ENCODE results near the gene BANF2. TPM values are rescaled to one million over a fixed set of nuclear protein-coding genes. Genes with fewer than 3 reads are reported as not detected.
A peak's percentile ranks its signal among the peaks of the same experiment; 100 is the strongest.

The BANF2 gene
- not detected in 2 replicates for total RNA-seq
- polyA plus RNA-seq, result not detected in 2 replicates

DNA sequence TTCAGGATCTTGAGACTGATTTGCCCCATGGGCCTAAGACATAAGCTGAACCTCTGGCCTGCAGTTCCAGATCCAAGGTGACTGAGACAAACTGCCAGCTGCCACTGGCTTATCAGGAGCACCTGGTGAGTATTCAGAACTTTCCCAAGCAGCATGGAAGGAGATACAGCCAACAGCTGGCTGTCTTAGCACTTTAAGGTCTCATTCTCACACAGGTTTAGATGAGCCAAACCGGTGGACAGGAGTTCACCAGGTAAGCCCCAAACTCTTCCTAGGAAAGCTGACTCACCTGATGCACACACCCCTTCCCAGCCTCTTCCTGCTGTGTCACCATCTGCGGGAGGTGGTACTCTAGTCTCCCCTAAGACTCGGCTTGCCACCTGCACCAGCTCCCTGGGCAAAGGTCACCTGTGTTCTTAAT lies at the start of gene BANF2:
Gene BANF2, plus strand, starts transcription at position 36 of the 421 bp plus-strand sequence. CDS start 25,060 bp downstream, outside the sequence.
- no peak for TF ChIP-seq EZH2 (IDR thresholded peaks at IDR 0.05; ENCODE audit: borderline replicate concordance)
- TF ChIP-seq, protein P1, sequence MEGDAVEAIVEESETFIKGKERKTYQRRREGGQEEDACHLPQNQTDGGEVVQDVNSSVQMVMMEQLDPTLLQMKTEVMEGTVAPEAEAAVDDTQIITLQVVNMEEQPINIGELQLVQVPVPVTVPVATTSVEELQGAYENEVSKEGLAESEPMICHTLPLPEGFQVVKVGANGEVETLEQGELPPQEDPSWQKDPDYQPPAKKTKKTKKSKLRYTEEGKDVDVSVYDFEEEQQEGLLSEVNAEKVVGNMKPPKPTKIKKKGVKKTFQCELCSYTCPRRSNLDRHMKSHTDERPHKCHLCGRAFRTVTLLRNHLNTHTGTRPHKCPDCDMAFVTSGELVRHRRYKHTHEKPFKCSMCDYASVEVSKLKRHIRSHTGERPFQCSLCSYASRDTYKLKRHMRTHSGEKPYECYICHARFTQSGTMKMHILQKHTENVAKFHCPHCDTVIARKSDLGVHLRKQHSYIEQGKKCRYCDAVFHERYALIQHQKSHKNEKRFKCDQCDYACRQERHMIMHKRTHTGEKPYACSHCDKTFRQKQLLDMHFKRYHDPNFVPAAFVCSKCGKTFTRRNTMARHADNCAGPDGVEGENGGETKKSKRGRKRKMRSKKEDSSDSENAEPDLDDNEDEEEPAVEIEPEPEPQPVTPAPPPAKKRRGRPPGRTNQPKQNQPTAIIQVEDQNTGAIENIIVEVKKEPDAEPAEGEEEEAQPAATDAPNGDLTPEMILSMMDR (IDR thresholded peaks at IDR 0.05; ENCODE audit: poor library complexity), result no peak
- no peak for TF ChIP-seq EZH2phosphoT487 (IDR thresholded peaks at IDR 0.05; ENCODE audit: low read depth, severe bottlenecking, unreplicated experiment)
- Histone ChIP-seq H3K36me3 (replicated peaks; ENCODE audit: insufficient read depth, low read depth) (no peaks in the 10 kb centered on the region), H3K9me3 (ENCODE audit: low read depth) (no peaks in the 10 kb centered on the region), H3K27ac (peak within 1 kb of the TSS; percentile 55), H3K4me2 (no peak within 1 kb of the TSS), H3K4me1 (ENCODE audit: insufficient read depth) (peaks cover 8% of the 10 kb centered on the region), H3K79me2 (no peaks in the 10 kb centered on the region), H3K27me3 (no peaks in the 10 kb centered on the region), H3K9me2 (replicated peaks; ENCODE audit: insufficient read depth) (no peaks in the 10 kb centered on the region), H2AFZ (no peak within 1 kb of the TSS), H3K4me3 (no peak within 1 kb of the TSS), H4K20me1 (ENCODE audit: insufficient read depth, poor library complexity, severe bottlenecking) (no peaks in the 10 kb centered on the region)
- 65% methylated on average over 3 of the region's 3 CpGs for WGBS (ENCODE audit: low lambda C conversion rate, missing lambda C conversion rate)
- DNase-seq (ENCODE audit: low spot score), result no peak

DNA sequence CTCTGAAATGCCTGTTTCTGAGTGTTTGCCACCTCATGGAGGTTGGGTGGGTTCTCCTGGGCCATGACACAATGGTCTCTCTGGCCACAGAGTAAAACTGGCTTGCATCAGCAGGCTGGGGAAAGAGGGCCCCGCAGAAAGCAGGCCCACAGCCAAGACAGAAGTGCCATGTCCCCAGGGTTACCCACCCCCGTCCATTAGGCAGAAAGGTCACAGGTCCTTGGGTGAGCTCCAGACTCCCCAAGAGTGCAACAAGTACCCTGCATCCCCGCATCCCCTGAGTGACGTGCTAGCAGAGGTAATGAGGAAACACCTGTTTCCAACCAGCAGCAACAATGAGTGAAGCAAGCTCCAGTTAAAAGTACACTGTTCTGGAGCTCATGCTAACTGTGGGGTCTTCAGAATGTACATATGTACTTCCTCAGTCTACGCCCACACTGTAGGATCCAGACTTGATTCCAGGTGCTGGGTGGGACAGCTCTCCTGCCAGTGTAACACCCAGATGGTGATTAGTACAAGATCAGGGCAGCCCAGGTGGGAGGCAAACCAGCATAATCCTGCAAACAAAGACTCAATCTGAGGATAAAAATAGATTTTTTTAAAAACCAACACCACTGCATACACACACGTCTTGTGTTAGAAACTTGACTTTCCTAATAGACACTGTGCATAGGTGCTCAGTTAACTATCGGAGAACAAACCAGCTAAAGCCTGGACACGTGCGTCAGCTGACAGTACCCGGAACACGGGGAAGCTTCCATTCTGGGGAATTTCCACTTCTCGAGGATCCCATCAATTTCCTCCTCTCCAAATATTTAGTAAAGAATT lies 49.3 kb upstream of the BANF2 start:
- no peak overlapping the region for H2AFZ ChIP-seq
- peak overlapping the region; percentile 11 for H3K27ac ChIP-seq
- peaks cover 45% of the 10 kb centered on the region for H3K4me1 ChIP-seq (ENCODE audit: insufficient read depth)
- H4K20me1 ChIP-seq (ENCODE audit: insufficient read depth, poor library complexity, severe bottlenecking), result peaks cover 100% of the 10 kb centered on the region
- 85% methylated on average over 12 of the region's 12 CpGs for WGBS (ENCODE audit: low lambda C conversion rate, missing lambda C conversion rate)
- no peaks in the 10 kb centered on the region for H3K36me3 ChIP-seq (replicated peaks; ENCODE audit: insufficient read depth, low read depth)
- H3K9me2 ChIP-seq (replicated peaks; ENCODE audit: insufficient read depth), result no peaks in the 10 kb centered on the region
- TF ChIP-seq EZH2 (IDR thresholded peaks at IDR 0.05; ENCODE audit: borderline replicate concordance) (no peak), EZH2phosphoT487 (IDR thresholded peaks at IDR 0.05; ENCODE audit: low read depth, severe bottlenecking, unreplicated experiment) (no peak)
- TF ChIP-seq, protein P1 (IDR thresholded peaks at IDR 0.05; ENCODE audit: poor library complexity), result no peak
- no peak for DNase-seq (ENCODE audit: low spot score)
- H3K4me2 ChIP-seq, result no peak overlapping the region
- H3K27me3 ChIP-seq, result no peaks in the 10 kb centered on the region
- H3K4me3 ChIP-seq, result no peak overlapping the region
- peaks cover 100% of the 10 kb centered on the region for H3K79me2 ChIP-seq
- no peaks in the 10 kb centered on the region for H3K9me3 ChIP-seq (ENCODE audit: low read depth)

DNA sequence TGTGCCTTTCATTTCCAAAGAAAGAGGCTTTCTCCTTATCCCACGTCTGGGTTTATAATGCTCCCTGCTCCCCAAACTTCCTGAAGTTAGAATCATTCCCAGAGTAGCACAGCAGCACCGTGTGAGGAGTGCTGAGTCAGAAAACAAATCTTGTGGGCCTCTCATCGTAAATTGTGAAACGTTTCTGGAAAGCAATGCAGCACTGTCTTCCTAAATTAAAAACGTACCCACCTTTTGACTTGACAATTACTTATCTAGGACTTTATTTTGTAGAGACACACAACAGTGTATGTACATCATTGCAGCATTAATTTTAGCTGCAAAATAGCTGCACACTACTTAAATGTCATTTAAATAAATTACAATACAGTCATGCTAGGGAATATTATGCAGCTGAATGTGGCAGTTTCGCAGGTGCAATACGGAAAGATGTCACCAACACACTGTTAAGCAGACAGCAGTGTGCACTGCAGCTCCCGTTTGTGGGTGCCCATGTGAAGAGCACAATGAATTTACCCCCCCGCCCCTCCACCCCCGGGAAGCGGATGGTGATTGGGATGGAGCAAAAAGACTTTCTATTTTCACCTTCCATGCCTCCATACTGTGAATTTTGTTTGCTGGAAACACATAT lies 48.5 kb upstream of the BANF2 start:
- H3K27me3 ChIP-seq, result no peaks in the 10 kb centered on the region
- H3K79me2 ChIP-seq, result peaks cover 100% of the 10 kb centered on the region
- no peaks in the 10 kb centered on the region for H3K36me3 ChIP-seq (replicated peaks; ENCODE audit: insufficient read depth, low read depth)
- no peak overlapping the region for H3K4me3 ChIP-seq
- peaks cover 39% of the 10 kb centered on the region for H3K4me1 ChIP-seq (ENCODE audit: insufficient read depth)
- peak overlapping the region; percentile 11 for H3K27ac ChIP-seq
- H3K4me2 ChIP-seq, result peak overlapping the region; percentile 5
- no peak for TF ChIP-seq EZH2 (IDR thresholded peaks at IDR 0.05; ENCODE audit: borderline replicate concordance)
- TF ChIP-seq, protein P1 (IDR thresholded peaks at IDR 0.05; ENCODE audit: poor library complexity), result no peak
- TF ChIP-seq EZH2phosphoT487 (IDR thresholded peaks at IDR 0.05; ENCODE audit: low read depth, severe bottlenecking, unreplicated experiment), result no peak
- WGBS (ENCODE audit: low lambda C conversion rate, missing lambda C conversion rate), result 65% methylated on average over 11 of the region's 11 CpGs
- peaks cover 100% of the 10 kb centered on the region for H4K20me1 ChIP-seq (ENCODE audit: insufficient read depth, poor library complexity, severe bottlenecking)
- no peak for DNase-seq (ENCODE audit: low spot score)
- H3K9me2 ChIP-seq (replicated peaks; ENCODE audit: insufficient read depth), result no peaks in the 10 kb centered on the region
- no peak overlapping the region for H2AFZ ChIP-seq
- H3K9me3 ChIP-seq (ENCODE audit: low read depth), result no peaks in the 10 kb centered on the region

Measured in hepatocyte (in vitro differentiated cells).